ENCODE data around the gene CSTPP1. TPM values are rescaled to one million over a fixed set of nuclear protein-coding genes. Genes with fewer than 3 reads are reported as not detected.
"Not testable (repeated sequence)": the region's sequence is repeated elsewhere in the genome, so short reads cannot be mapped to it uniquely, and the experiment has no call there.

CSTPP1 gene
- polyA plus RNA-seq, 1 donor (not counting 4 experiments of a cell fraction or from before 2014, with no cell fraction given), result 20.0 TPM

DNA sequence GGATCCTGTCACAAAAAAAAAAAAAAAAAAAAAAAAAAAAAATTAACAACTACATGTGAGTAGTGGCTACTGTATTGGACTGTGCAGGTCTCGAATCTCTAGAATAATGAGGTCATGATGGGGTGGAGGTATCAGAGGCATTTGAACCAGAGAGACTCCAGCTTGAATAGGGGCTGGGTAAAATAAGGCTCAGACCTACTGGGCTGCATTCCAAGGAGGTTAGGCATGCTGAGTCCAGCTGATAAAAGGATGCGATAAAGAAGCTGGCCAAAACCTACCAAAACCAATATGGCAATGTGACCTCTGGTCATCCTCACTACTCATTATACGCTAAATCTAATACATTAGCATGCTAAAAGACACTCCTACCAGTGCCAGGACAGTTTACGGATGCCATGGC, 255.6 kb downstream of the CSTPP1 start:
- DNase-seq (ENCODE audit: low read depth, low spot score), result no peak
- Histone ChIP-seq H3K79me2 (ENCODE audit: control insufficient read depth, insufficient read depth, low read length) (no peaks in the 10 kb centered on the region), H3K9me3 (ENCODE audit: control insufficient read depth, low read depth, low read length) (no peaks in the 10 kb centered on the region), H3K36me3 (ENCODE audit: control insufficient read depth in 2 of 2, extremely low read depth in 1 of 2, insufficient read depth in 2 of 2, low read length in 2 of 2) (no peaks in the 10 kb centered on the region), H3K4me3 (ENCODE audit: control insufficient read depth in 2 of 3, extremely low read depth in 1 of 3, insufficient read depth in 2 of 3, low read depth in 1 of 3, low read length in 3 of 3) (no peak overlapping the region), H4K20me1 (ENCODE audit: control insufficient read depth, extremely low read depth, insufficient read depth, low read length) (no peaks in the 10 kb centered on the region), H3K27me3 (ENCODE audit: control insufficient read depth, extremely low read depth, insufficient read depth, low read length) (no peaks in the 10 kb centered on the region), H3K9me1 (ENCODE audit: control insufficient read depth, extremely low read depth, insufficient read depth, low read length) (no peaks in the 10 kb centered on the region), H3K4me1 (ENCODE audit: control insufficient read depth, extremely low read depth, insufficient read depth, low read length) (peaks cover 25% of the 10 kb centered on the region), H3K27ac (ENCODE audit: control insufficient read depth, insufficient read depth, low read length) (no peak overlapping the region), H3K4me2 (ENCODE audit: control insufficient read depth, extremely low read depth, insufficient read depth, low read depth, low read length) (no peak overlapping the region), H2AFZ (ENCODE audit: control insufficient read depth, low read length) (no peak overlapping the region), H3K9ac (ENCODE audit: control insufficient read depth, extremely low read depth, insufficient read depth, low read length) (no peak overlapping the region)
- dilution Hi-C loops (cut with MboI; ENCODE audit: extremely low pct_ligation_motif_present, low sequenced_read_pairs), result no loop called here
- no peak for TF ChIP-seq EZH2 (IDR thresholded peaks at IDR 0.05; ENCODE audit: low read length)
- TF ChIP-seq CTCF (optimal IDR thresholded peaks at IDR 0.05 in 1 of 3, IDR thresholded peaks at IDR 0.05 in 1 of 3, conservative IDR thresholded peaks at IDR 0.05 in 1 of 3; ENCODE audit: extremely low read depth in 1 of 3, insufficient read depth in 2 of 3, low read length in 3 of 3), result no peak
- no peak for FAIRE-seq

- H2AFZ ChIP-seq (ENCODE audit: control insufficient read depth, low read length); H3K27me3 ChIP-seq (ENCODE audit: control insufficient read depth, extremely low read depth, insufficient read depth, low read length); H3K9ac ChIP-seq (ENCODE audit: control insufficient read depth, extremely low read depth, insufficient read depth, low read length); H3K36me3 ChIP-seq (ENCODE audit: control insufficient read depth in 2 of 2, extremely low read depth in 1 of 2, insufficient read depth in 2 of 2, low read length in 2 of 2); H4K20me1 ChIP-seq (ENCODE audit: control insufficient read depth, extremely low read depth, insufficient read depth, low read length); H3K79me2 ChIP-seq (ENCODE audit: control insufficient read depth, insufficient read depth, low read length); FAIRE-seq; H3K4me1 ChIP-seq (ENCODE audit: control insufficient read depth, extremely low read depth, insufficient read depth, low read length); H3K4me3 ChIP-seq (ENCODE audit: control insufficient read depth in 2 of 3, extremely low read depth in 1 of 3, insufficient read depth in 2 of 3, low read depth in 1 of 3, low read length in 3 of 3); H3K9me1 ChIP-seq (ENCODE audit: control insufficient read depth, extremely low read depth, insufficient read depth, low read length); H3K9me3 ChIP-seq (ENCODE audit: control insufficient read depth, low read depth, low read length); dilution Hi-C loops (cut with MboI; ENCODE audit: extremely low pct_ligation_motif_present, low sequenced_read_pairs); H3K4me2 ChIP-seq (ENCODE audit: control insufficient read depth, extremely low read depth, insufficient read depth, low read depth, low read length); H3K27ac ChIP-seq (ENCODE audit: control insufficient read depth, insufficient read depth, low read length); DNase-seq (ENCODE audit: low read depth, low spot score): not testable (repeated sequence)
Observed at GRCh38 chr11:47198161-47198560, 261.6 kb downstream of the CSTPP1 start.

DNA sequence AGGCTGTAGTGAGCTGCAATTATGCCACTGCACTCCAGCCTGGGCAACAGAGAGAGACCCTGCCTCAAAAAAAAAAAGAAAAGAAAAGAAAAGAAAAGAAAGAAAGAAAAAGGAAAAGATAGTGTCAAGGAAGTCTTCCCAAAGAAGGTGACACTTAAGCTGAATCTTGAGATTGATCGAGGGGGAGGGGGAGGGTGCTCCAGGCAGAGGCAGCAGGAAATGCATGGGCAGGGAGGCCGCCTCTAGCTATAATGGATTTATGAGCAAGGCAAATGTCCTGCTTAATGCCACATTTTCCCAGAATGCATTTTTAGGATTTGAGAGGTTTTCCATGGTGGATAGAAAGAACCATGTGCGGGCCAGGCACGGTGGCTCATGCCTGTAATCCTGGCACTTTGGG, 264.5 kb downstream of the CSTPP1 start:
- no peak for FAIRE-seq
- no peaks in the 10 kb centered on the region for H3K36me3 ChIP-seq (ENCODE audit: control insufficient read depth in 2 of 2, extremely low read depth in 1 of 2, insufficient read depth in 2 of 2, low read length in 2 of 2)
- no peaks in the 10 kb centered on the region for H4K20me1 ChIP-seq (ENCODE audit: control insufficient read depth, extremely low read depth, insufficient read depth, low read length)
- H3K9me1 ChIP-seq (ENCODE audit: control insufficient read depth, extremely low read depth, insufficient read depth, low read length), result no peaks in the 10 kb centered on the region
- no peak for DNase-seq (ENCODE audit: low read depth, low spot score)
- no peak overlapping the region for H3K4me2 ChIP-seq (ENCODE audit: control insufficient read depth, extremely low read depth, insufficient read depth, low read depth, low read length)
- H3K9me3 ChIP-seq (ENCODE audit: control insufficient read depth, low read depth, low read length), result no peaks in the 10 kb centered on the region
- TF ChIP-seq EZH2 (IDR thresholded peaks at IDR 0.05; ENCODE audit: low read length), result no peak
- TF ChIP-seq CTCF (optimal IDR thresholded peaks at IDR 0.05 in 1 of 3, IDR thresholded peaks at IDR 0.05 in 1 of 3, conservative IDR thresholded peaks at IDR 0.05 in 1 of 3; ENCODE audit: extremely low read depth in 1 of 3, insufficient read depth in 2 of 3, low read length in 3 of 3), result no peak
- peaks cover 16% of the 10 kb centered on the region for H3K4me1 ChIP-seq (ENCODE audit: control insufficient read depth, extremely low read depth, insufficient read depth, low read length)
- no peaks in the 10 kb centered on the region for H3K79me2 ChIP-seq (ENCODE audit: control insufficient read depth, insufficient read depth, low read length)
- no peak overlapping the region for H3K4me3 ChIP-seq (ENCODE audit: control insufficient read depth in 2 of 3, extremely low read depth in 1 of 3, insufficient read depth in 2 of 3, low read depth in 1 of 3, low read length in 3 of 3)
- no peak overlapping the region for H2AFZ ChIP-seq (ENCODE audit: control insufficient read depth, low read length)
- H3K9ac ChIP-seq (ENCODE audit: control insufficient read depth, extremely low read depth, insufficient read depth, low read length), result no peak overlapping the region
- H3K27ac ChIP-seq (ENCODE audit: control insufficient read depth, insufficient read depth, low read length), result no peak overlapping the region
- no peaks in the 10 kb centered on the region for H3K27me3 ChIP-seq (ENCODE audit: control insufficient read depth, extremely low read depth, insufficient read depth, low read length)
- dilution Hi-C loops (cut with MboI; ENCODE audit: extremely low pct_ligation_motif_present, low sequenced_read_pairs), result no loop called here
